ENCODE results near the gene CDIP1. TPM values are rescaled to one million over a fixed set of nuclear protein-coding genes. Genes with fewer than 3 reads are reported as not detected.

The CDIP1 gene
- total RNA-seq, 1 experiment from 2014 or later = 20.9 TPM

- DNase-seq (ENCODE audit: low read depth) = no peak
Observed at GRCh38 chr16:4514606-4515005, 24.0 kb downstream of the CDIP1 start.

GRCh38 chr16:4513881-4514280 lies 24.7 kb downstream of the CDIP1 start:
- DNase-seq (ENCODE audit: low read depth) = no peak

DNA sequence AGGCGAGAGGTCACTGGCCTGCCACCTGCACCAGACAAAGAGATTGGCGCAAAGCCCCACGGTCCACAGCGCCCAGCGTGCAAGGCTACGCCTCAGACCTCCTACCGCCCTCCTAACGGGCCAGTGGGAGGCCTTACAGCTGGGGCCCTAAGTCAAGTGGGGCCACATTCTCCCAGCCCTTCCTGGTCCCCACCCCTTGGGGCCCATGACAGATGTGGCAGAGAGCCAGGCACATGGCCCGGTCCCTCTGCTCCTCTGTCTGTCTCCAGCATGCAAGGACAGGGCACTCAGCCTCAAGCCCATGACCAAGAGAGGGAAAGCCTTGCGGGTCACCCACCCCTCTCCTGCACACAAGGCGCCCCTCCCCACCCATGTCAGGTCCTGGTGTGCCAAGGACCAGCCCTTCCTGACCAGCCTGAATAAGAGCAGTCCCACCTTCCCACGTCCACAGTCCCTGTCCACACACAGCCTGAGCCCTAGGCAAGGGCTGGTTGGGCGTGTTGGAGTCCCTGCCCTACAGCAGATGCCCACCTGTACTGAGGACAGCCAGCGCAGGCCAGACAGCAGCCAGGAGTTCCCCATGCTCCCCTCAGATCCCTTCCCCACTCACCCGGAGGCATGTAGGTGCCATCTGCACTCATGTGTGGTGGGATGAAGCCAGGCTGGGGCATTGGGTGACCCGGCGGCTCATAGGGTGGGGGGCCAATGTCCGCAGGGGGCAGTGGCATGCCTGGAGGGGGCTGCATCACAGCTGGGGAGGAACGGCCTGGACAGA lies 25.3 kb downstream of the CDIP1 start:
- DNase-seq (ENCODE audit: low read depth) = no peak

GRCh38 chr16:4512473-4512872 lies 26.1 kb downstream of the CDIP1 start:
- DNase-seq (ENCODE audit: low read depth) = no peak

- DNase-seq (ENCODE audit: low read depth) = peak; percentile 42
Observed at GRCh38 chr16:4511441-4512082, 27.0 kb downstream of the CDIP1 start.

DNA sequence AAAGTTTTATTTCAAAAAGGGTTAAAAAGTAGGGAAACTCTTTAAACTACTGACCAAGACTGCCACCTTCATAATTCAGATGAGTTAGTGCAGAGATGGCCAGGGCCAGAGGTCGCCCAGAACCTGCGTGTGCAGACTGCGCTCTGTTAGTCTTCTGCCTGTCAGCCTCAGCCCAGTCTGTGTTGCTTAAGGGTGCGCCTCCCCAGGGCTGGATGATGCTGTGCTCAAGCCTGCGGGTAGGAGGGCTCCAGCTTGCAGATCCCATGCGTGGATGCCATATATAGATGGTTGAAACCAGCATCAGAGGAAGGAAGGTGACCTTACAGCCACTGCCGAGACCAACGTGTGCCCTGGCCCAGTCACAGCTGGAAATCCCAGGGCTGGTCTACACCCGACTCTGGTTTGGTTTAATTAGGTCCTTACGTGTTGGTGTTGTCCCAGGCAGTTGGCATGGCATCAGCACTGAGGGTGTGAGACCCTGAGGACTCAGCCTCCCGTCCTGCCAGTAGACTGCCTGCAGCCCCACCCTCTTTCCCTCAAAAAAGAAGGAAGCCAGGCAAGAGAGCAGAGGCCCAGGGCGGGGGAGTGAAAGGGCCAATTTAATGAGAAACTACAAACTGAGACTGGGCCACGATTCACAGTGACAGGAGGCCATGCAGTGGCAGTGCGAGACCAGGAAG lies 27.7 kb downstream of the CDIP1 start:
- no peak for DNase-seq (ENCODE audit: low read depth)

GRCh38 chr16:4510131-4510530 lies 28.4 kb downstream of the CDIP1 start:
- no peak for DNase-seq (ENCODE audit: low read depth)

GRCh38 chr16:4509420-4509819 lies 29.2 kb downstream of the CDIP1 start:
- no peak for DNase-seq (ENCODE audit: low read depth)

DNA sequence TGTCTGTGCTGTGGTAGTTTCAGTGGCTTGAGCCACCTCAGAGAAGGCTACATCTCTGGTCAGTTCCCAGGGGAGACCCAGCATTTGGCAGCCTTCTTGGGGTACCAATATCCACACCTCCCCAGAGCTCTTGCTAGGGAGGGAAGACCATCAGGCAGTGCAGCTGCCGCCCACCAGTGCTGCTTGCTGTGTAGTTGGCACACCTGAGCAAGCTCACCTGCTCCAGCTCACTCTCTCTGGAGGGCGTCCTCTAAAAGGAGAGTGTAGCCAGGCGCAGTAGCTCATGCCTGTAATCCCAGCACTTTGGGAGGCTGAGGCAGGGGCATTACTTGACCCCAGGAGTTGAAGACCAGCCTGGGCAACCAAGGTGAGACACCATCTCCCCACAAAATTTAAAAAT lies 29.8 kb downstream of the CDIP1 start:
- no peak for DNase-seq (ENCODE audit: low read depth)

DNA sequence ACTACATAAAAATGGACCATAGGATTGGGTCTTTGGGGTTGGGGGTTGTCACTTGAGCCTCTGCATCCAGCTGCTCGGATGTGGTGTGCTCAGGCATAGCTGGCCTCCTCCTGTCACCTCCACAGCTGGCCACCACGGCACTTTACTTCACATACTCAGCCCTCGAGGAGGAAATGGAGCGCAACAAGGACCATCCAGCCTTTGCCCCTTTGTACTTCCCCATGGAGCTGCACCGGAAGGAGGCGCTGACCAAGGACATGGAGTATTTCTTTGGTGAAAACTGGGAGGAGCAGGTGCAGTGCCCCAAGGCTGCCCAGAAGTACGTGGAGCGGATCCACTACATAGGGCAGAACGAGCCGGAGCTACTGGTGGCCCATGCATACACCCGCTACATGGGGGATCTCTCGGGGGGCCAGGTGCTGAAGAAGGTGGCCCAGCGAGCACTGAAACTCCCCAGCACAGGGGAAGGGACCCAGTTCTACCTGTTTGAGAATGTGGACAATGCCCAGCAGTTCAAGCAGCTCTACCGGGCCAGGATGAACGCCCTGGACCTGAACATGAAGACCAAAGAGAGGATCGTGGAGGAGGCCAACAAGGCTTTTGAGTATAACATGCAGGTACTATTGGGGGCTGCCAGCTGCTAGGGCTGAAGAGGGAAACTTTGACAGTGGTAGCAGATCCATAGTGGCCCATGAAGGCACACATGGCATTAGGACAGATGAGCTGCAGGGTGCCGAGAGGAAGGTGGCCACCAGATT lies 30.8 kb downstream of the CDIP1 start:
- no peak for DNase-seq (ENCODE audit: low read depth)

DNA sequence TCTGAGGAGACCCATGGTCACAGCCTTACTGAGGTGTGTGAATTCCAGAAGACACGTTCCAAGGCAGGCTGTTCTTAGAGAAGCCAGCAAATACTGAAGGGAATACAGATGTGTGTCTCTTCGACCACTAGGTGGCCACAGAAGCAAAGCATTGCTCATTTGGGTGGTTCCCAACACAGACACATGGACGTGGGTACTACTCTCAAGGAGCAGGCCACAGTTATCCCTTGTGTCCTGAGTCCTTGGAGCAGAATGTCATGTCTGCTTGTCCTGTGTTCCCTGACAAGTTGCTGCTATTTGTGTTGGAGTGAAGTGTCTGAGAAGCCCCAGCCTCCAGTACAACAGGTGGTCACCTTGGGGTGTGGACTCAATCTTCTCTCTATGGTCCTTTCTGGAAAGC lies 32.1 kb downstream of the CDIP1 start:
- peak; percentile 75 for DNase-seq (ENCODE audit: low read depth)

DNA sequence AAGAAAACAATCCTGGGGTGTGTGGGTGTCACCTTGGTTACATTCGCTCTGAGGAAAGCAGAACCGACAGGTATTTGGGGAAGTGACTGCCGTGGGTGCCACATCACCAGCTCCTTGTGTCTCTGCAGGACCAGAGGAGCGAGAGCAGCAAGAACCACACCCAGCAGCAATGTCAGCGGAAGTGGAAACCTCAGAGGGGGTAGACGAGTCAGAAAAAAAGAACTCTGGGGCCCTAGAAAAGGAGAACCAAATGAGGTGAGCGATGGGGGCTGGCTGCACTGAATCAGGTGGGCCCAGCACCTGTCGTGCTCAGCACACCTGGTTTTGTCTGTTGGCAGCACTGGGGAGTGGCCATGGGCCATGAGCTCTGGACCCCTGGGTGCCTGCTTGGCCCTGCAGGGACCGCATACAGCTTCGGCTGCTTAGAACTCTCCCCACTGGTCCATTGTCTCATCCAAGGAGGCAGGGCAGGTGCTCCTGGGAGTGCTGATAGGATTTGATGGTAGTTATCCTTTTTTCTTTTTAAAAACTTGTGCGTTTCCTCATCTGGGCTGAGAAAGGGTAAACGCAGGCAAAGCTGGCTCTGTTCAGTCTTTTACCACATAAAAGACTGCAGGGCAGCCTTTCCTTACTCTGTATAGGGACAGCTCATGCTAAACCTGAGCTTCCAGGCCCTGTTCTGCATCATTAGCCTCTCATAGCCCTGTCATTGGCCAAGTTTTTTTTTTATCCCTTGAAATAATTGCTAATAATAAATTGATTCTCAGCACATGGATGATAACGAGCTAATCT lies 33.0 kb downstream of the CDIP1 start:
- no peak for DNase-seq (ENCODE audit: low read depth)

GRCh38 chr16:4501071-4501478 lies 37.5 kb downstream of the CDIP1 start:
- DNase-seq (ENCODE audit: low read depth) = peak; percentile 66

DNA sequence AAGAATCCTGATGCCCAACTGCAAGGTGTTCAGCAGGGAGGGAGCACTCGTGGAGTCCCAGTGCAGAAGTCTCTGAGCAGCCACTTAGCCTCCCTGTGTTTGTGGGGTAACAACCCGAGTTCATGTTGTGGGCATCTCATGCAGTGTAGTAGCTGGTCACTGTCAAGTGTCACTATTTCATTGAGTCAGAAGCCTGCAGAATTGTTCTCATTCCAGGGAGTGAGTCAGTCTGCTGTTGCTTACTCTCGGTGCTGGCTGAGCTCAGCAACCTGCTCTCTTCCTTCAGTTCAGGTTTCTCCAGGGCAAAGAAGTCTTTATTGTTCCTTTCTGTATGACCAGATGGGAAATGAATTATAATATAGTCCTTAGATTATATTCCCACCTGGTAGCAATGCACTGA lies 38.3 kb downstream of the CDIP1 start:
- DNase-seq (ENCODE audit: low read depth) = peak; percentile 91

DNA sequence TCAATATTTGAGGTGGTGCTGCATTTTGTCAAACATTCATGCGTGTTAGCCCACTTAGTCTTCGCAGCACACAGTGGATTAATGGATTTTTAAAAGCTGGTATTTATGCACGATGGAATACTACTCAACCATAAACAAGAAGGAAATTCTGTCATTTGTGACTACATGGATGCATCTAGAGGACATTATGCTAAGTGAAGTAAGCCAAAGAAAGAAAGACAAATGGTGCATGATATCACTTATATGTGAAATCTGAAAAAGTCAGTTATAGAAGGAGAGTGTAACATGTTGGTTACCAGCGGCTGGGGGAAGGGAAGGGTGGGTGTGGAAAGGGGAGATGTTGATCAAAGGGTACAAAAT lies 39.4 kb downstream of the CDIP1 start:
- DNase-seq (ENCODE audit: low read depth) = no peak

DNA sequence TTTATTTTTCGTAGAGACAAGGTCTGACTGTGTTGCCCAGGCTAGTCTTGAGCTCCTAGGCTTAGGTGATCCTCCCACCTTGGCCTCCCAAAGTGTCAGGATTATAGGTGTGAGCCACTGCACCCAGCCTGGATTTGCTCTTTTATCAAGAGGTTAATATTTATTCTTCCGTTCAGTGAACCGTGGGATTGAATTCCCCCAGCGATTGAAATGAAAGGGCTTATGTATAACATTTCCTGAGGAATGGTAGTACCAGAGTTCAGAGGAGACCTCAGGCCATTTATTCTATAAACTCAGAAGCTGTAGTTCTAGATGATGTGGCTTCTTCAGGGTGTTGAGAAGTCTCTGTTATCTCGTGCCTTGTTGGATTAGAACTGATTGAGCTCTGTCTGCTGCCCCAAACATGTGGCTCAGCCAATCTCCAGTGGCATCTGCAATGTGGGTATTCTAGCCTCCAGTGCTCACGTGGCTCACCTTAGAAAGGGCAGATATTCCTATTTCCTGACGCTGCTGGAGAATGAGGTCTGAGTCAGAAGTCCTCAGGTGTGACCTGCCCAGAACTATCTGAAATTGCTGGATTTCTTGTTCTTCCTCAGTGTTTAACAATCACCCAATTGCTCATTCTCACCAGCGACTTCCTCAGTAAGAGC lies 39.9 kb downstream of the CDIP1 start:
- DNase-seq (ENCODE audit: low read depth) = no peak

GRCh38 chr16:4496305-4496704 lies 42.3 kb downstream of the CDIP1 start:
- DNase-seq (ENCODE audit: low read depth) = peak; percentile 97

DNA sequence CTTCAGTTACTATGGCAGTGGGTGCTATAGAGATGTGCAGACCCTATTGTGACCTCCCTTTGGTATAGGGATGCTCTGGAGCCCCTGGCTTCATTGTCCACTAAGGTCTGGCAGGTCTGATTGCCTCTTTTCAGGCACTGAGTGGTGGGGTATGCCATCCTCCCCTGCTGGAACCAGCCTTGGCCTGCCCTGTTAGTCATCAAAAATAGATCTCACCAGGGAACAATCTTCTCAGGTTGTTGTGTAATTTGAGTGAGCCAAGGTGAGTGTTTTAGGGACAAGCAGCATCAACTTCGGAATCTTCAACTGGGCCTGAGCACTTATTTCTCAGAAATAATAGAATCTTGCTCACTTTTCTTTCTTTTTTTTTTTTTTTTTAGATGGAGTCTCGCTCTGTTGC lies 42.8 kb downstream of the CDIP1 start:
- peak; percentile 60 for DNase-seq (ENCODE audit: low read depth)

GRCh38 chr16:4494746-4495490 lies 43.7 kb downstream of the CDIP1 start:
- DNase-seq (ENCODE audit: low read depth) = peak; percentile 88

GRCh38 chr16:4491898-4492297 lies 46.7 kb downstream of the CDIP1 start:
- no peak for DNase-seq (ENCODE audit: low read depth)

Measured in M059J (cell line).